Gastrocnemius medialis (tissue), 4 donors: ENCODE data around the gene PTGS1. TPM values are rescaled to one million over a fixed set of nuclear protein-coding genes. Genes with fewer than 3 reads are reported as not detected.
"Not testable (repeated sequence)": the region's sequence is repeated elsewhere in the genome, so short reads cannot be mapped to it uniquely, and the experiment has no call there.

Experiments
- ATAC-seq, 2 donors: fragments of 150-250 bp; one replicate each; pipeline ENCODE4 v1.9.1; 2016
- DNase-seq, 2 donors: peaks; one replicate each; pipeline ENCODE4 v3.0.0-alpha.2; 2019
- H3K27ac ChIP-seq, 4 donors: fragments of 200-600 bp; sonication (generic); 1 replicate in 1 of 4; 2 replicates in 3 of 4; pipeline ENCODE4 v1.5.1; 2016 to 2018; ENCODE audit warnings: mild to moderate bottlenecking in 2 of 4, moderate library complexity in 1 of 4
- H3K27me3 ChIP-seq, 3 donors: fragments of 200-600 bp; sonication (generic) in 2 of 3; 1 replicate in 1 of 3; 2 replicates in 2 of 3; pipeline versions ENCODE4 v1.5.1 to v1.6.0; 2016 to 2019; ENCODE audit warnings: mild to moderate bottlenecking in 1 of 3, moderate library complexity in 1 of 3
- H3K36me3 ChIP-seq, 2 donors: fragments of 200-600 bp; sonication (generic) in 1 of 2; one replicate each; pipeline ENCODE4 v1.5.1; 2017 to 2018
- H3K4me1 ChIP-seq, 2 donors: fragments of 200-600 bp; sonication (generic) in 1 of 2; one replicate each; pipeline ENCODE4 v1.5.1; 2016 to 2017; ENCODE audit warnings: mild to moderate bottlenecking in 2 of 2
- H3K4me3 ChIP-seq, 4 donors: fragments of 200-600 bp; sonication (generic) in 3 of 4; 1 replicate in 1 of 4; 2 replicates in 3 of 4; pipeline ENCODE4 v1.5.1; 2016 to 2019; ENCODE audit warnings: mild to moderate bottlenecking in 2 of 4
- H3K9me3 ChIP-seq, 3 donors: fragments of 200-600 bp; sonication (generic) in 2 of 3; 1 replicate in 1 of 3; 2 replicates in 2 of 3; pipeline ENCODE4 v1.5.1; 2016 to 2019
- CTCF ChIP-seq, 5 experiments: fragments of 450-650 bp in 3 of 5; fragments of 200-600 bp in 2 of 5; sonication (generic) in 2 of 5; IDR thresholded peaks in 4 of 5; conservative IDR thresholded peaks in 1 of 5; 1 replicate in 4 of 5; 2 replicates in 1 of 5; pipeline ENCODE4 v1.5.1; 2016 to 2019; ENCODE audit warnings: antibody characterized with exemption in 5 of 5, mild to moderate bottlenecking in 3 of 5, moderate library complexity in 3 of 5
- POLR2A ChIP-seq, 2 donors: fragments of 450-650 bp; IDR thresholded peaks; one replicate each; pipeline ENCODE4 v1.6.1; 2017; ENCODE audit warnings: antibody characterized with exemption in 2 of 2, mild to moderate bottlenecking in 2 of 2, moderate library complexity in 2 of 2
- in situ Hi-C, 4 donors: fragments of 200-750 bp; cut with MboI; loops; one replicate each; pipeline versions ENCODE4 v1.15.0 to v1.8.0; 2017; ENCODE audit warnings: low sequenced_read_pairs in 4 of 4
- intact Hi-C: fragments of 100-400 bp; cut with DNase I; formaldehyde crosslinking; loops from one replicate; pipeline ENCODE4 v1.15.1; 2023; ENCODE audit warnings: low total_unique reads
- total RNA-seq, 4 donors: library from RNA; depleted of rRNA; stranded (reverse); fragments of >200 nt; gene quantifications; one replicate each; pipeline versions ENCODE4 v1.1.0 to v1.2.3, GENCODE V29; 2016

Gene PTGS1
- total RNA-seq, 4 donors from 2014 or later: 0.78 to 1.8 (median 1.0) TPM

GRCh38 chr9:122403381-122404000 lies 32.7 kb downstream of the PTGS1 start:
- ATAC-seq (no peak), DNase-seq (no peak)
- Histone ChIP-seq H3K9me3 (no peaks in the 10 kb centered on the region), H3K4me1 (no peaks in the 10 kb centered on the region), H3K27me3 (peaks cover 0 to 8% (median 3%) of the 10 kb centered on the region in 3 donors), H3K4me3 (no peak overlapping the region), H3K27ac (no peak overlapping the region), H3K36me3 (no peaks in the 10 kb centered on the region)
- TF ChIP-seq POLR2A (IDR thresholded peaks at IDR 0.05) (no peak), CTCF (IDR thresholded peaks at IDR 0.05 in 4 of 5, conservative IDR thresholded peaks at IDR 0.05 in 1 of 5) (no peak)
- intact Hi-C loops (no loop called here), in situ Hi-C loops (no loop called here)

DNA sequence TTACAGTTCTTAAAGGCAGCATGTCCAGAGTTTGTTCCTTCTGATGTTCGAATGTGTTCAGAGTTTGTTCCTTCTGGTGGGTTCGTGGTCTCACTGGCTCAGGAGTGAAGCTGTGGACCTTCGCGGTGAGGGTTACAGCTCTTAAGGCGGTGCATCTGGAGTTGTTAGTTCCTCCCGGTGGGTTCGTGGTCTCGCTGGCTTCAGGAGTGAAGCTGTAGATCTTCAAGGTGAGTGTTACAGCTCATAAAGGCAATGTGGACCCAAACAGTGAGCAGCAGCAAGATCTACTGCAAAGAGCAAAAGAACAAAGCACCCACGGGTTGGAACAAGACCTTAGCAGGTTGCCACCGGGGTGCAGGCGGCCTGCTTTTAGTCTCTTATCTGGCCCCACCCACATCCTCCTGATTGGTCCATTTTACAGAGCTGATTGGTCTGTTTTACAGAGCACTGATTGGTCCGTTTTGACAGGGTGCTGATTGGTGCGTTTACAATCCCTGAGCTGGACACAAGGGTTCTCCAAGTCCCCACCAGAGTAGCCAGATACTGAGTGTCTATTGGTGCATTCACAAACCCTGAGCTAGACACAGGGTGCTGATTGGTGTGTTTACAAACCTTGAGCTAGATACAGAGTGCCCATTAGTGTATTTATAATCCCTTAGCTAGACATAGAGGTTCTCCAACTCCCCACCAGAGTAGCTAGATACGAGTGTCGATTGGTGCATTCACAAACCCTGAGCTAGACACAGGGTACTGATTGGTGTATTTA lies 34.7 kb downstream of the PTGS1 start:
- DNase-seq, H3K27me3 ChIP-seq, H3K4me1 ChIP-seq, H3K27ac ChIP-seq, intact Hi-C loops, H3K36me3 ChIP-seq, H3K4me3 ChIP-seq, H3K9me3 ChIP-seq, in situ Hi-C loops, ATAC-seq: not testable (repeated sequence)

- DNase-seq (no peak), ATAC-seq (no peak)
- intact Hi-C loops (no loop called here), in situ Hi-C loops (no loop called here)
- TF ChIP-seq CTCF (IDR thresholded peaks at IDR 0.05 in 4 of 5, conservative IDR thresholded peaks at IDR 0.05 in 1 of 5): no peak
- TF ChIP-seq POLR2A (IDR thresholded peaks at IDR 0.05): no peak
- Histone ChIP-seq H3K9me3 (no peaks in the 10 kb centered on the region), H3K36me3 (no peaks in the 10 kb centered on the region), H3K4me1 (no peaks in the 10 kb centered on the region), H3K27me3 (peaks cover 0 to 8% (median 3%) of the 10 kb centered on the region in 3 donors), H3K27ac (no peak overlapping the region), H3K4me3 (peak overlapping the region in 1 of 4 donors; percentile 9)
Measured at GRCh38 chr9:122406070-122406890, 35.5 kb downstream of the PTGS1 start.

- DNase-seq, H3K27ac ChIP-seq, ATAC-seq, H3K9me3 ChIP-seq, H3K36me3 ChIP-seq, in situ Hi-C loops, intact Hi-C loops, H3K4me3 ChIP-seq, H3K4me1 ChIP-seq, H3K27me3 ChIP-seq: not testable (repeated sequence)
Measured at GRCh38 chr9:122414108-122414507, 43.3 kb downstream of the PTGS1 start.

- H3K4me3 ChIP-seq: no peak overlapping the region
- DNase-seq: no peak
- intact Hi-C loops: no loop called here
Measured at GRCh38 chr9:122418016-122418415, 47.2 kb downstream of the PTGS1 start.

More at GRCh38 chr9:122418016-122418415, 47.2 kb downstream of the PTGS1 start:
- no peaks in the 10 kb centered on the region for H3K9me3 ChIP-seq
- H3K4me1 ChIP-seq: no peaks in the 10 kb centered on the region
- no peak for ATAC-seq
- no peaks in the 10 kb centered on the region for H3K36me3 ChIP-seq
- no peaks in the 10 kb centered on the region for H3K27me3 ChIP-seq
- H3K27ac ChIP-seq: no peak overlapping the region
- TF ChIP-seq CTCF (IDR thresholded peaks at IDR 0.05 in 4 of 5, conservative IDR thresholded peaks at IDR 0.05 in 1 of 5) (no peak), POLR2A (IDR thresholded peaks at IDR 0.05) (no peak)
- in situ Hi-C loops: no loop called here
